Effector CD4-positive, alpha-beta T cell (primary cell): ENCODE data around the gene POLD2.
"Not testable (repeated sequence)": the region's sequence is repeated elsewhere in the genome, so short reads cannot be mapped to it uniquely, and the experiment has no call there.

Experiments used
- DNase-seq: peaks from one replicate; pipeline ENCODE4 v3.0.0-alpha.2; 2020
- total RNA-seq: gene quantifications from one replicate; lab custom pipeline; 2026; lab: John Stamatoyannopoulos, UW

POLD2 gene
- total RNA-seq = 33.4 reads per million, percentile 59 among the genes with 10 or more reads in this experiment

- peak; percentile 96 for DNase-seq
Measured at GRCh38 chr7:44123190-44124003, at the start of gene POLD2. POLD2 (minus strand) TSS chr7:44123548; CDS start chr7:44122053, 1,495 bp downstream.

- no peak for DNase-seq
Measured at GRCh38 chr7:44172803-44173424, 49.6 kb upstream of the POLD2 start.

- DNase-seq = no peak
Measured at GRCh38 chr7:44172352-44172751, 49.0 kb upstream of the POLD2 start.

GRCh38 chr7:44171901-44172300, 48.6 kb upstream of the POLD2 start:
- DNase-seq = not testable (repeated sequence)

GRCh38 chr7:44167920-44168319, 44.6 kb upstream of the POLD2 start:
- DNase-seq = no peak

- DNase-seq = no peak
Measured at GRCh38 chr7:44163591-44163990, 40.2 kb upstream of the POLD2 start.

- DNase-seq = no peak
Measured at GRCh38 chr7:44162785-44163395, 39.5 kb upstream of the POLD2 start.

GRCh38 chr7:44162179-44162578, 38.8 kb upstream of the POLD2 start:
- no peak for DNase-seq

- no peak for DNase-seq
Measured at GRCh38 chr7:44161371-44161770, 38.0 kb upstream of the POLD2 start.

GRCh38 chr7:44159824-44160630, 36.7 kb upstream of the POLD2 start:
- no peak for DNase-seq

- no peak for DNase-seq
Measured at GRCh38 chr7:44158873-44159631, 35.7 kb upstream of the POLD2 start.

- DNase-seq = no peak
Measured at GRCh38 chr7:44158096-44158872, 34.9 kb upstream of the POLD2 start.

GRCh38 chr7:44157116-44158080, 34.0 kb upstream of the POLD2 start:
- no peak for DNase-seq

- DNase-seq = no peak
Measured at GRCh38 chr7:44156453-44157010, 33.2 kb upstream of the POLD2 start.

- no peak for DNase-seq
Measured at GRCh38 chr7:44155191-44156185, 32.1 kb upstream of the POLD2 start.

GRCh38 chr7:44154703-44155102, 31.4 kb upstream of the POLD2 start:
- no peak for DNase-seq

GRCh38 chr7:44153948-44154335, 30.6 kb upstream of the POLD2 start:
- no peak for DNase-seq
